ENCODE results near the gene BST1.

Gene BST1

GRCh38 chr4:15702941-15703403, at the start of gene BST1:
Gene BST1 (plus strand): TSS chr4:15703065. CDS start chr4:15703145, 80 bp downstream.
- DNase-seq: no peak

GRCh38 chr4:15653420-15653819, 49.4 kb upstream of the BST1 start:
- no peak for DNase-seq

- peak; percentile 13 for DNase-seq
Measured at GRCh38 chr4:15653864-15654592, 48.8 kb upstream of the BST1 start.

- DNase-seq: no peak
Measured at GRCh38 chr4:15654593-15655222, 48.2 kb upstream of the BST1 start.

GRCh38 chr4:15655223-15656037, 47.4 kb upstream of the BST1 start, which contains the start of gene FBXL5:
Gene FBXL5 (minus strand): TSS chr4:15655357. CDS start chr4:15655287, 70 bp downstream.
- peak; percentile 45 for DNase-seq

- no peak for DNase-seq
Measured at GRCh38 chr4:15656038-15656470, 46.8 kb upstream of the BST1 start.

GRCh38 chr4:15657366-15657765, 45.5 kb upstream of the BST1 start:
- DNase-seq: no peak

- DNase-seq: no peak
Measured at GRCh38 chr4:15658136-15658770, 44.6 kb upstream of the BST1 start.

GRCh38 chr4:15658781-15659180, 44.1 kb upstream of the BST1 start:
- DNase-seq: no peak

GRCh38 chr4:15659768-15660570, 42.9 kb upstream of the BST1 start:
- no peak for DNase-seq

- DNase-seq: no peak
Measured at GRCh38 chr4:15665753-15666365, 37.0 kb upstream of the BST1 start.

GRCh38 chr4:15667006-15667405, 35.9 kb upstream of the BST1 start:
- DNase-seq: no peak

- no peak for DNase-seq
Measured at GRCh38 chr4:15668566-15669435, 34.1 kb upstream of the BST1 start.

- no peak for DNase-seq
Measured at GRCh38 chr4:15670576-15670975, 32.3 kb upstream of the BST1 start.

- no peak for DNase-seq
Measured at GRCh38 chr4:15672101-15672500, 30.8 kb upstream of the BST1 start.

- no peak for DNase-seq
Measured at GRCh38 chr4:15673337-15673736, 29.5 kb upstream of the BST1 start.

GRCh38 chr4:15674046-15674445, 28.8 kb upstream of the BST1 start:
- no peak for DNase-seq

- DNase-seq: no peak
Measured at GRCh38 chr4:15674926-15675325, 27.9 kb upstream of the BST1 start.

- no peak for DNase-seq
Measured at GRCh38 chr4:15675356-15675755, 27.5 kb upstream of the BST1 start.

- DNase-seq: no peak
Measured at GRCh38 chr4:15676039-15676438, 26.8 kb upstream of the BST1 start.

- DNase-seq: no peak
Measured at GRCh38 chr4:15676899-15677298, 26.0 kb upstream of the BST1 start.
